ENCODE results near the gene LRP6. TPM values are rescaled to one million over a fixed set of nuclear protein-coding genes. Genes with fewer than 3 reads are reported as not detected.

LRP6 gene
- total and polyA plus RNA-seq, 2 of the 8 experiments (the other 6 are each of a cell fraction or from before 2014, with no cell fraction given), result 53.6 to 73.2 TPM

GRCh38 chr12:12178559-12178958 is 88.3 kb downstream of the LRP6 start (continued):
- TF ChIP-seq SAP30 (IDR thresholded peaks at IDR 0.05; ENCODE audit: insufficient read depth, insufficient replicate concordance, low read length), result no peak
- TF ChIP-seq SIRT6 (IDR thresholded peaks at IDR 0.05; ENCODE audit: low read length), result no peak
- no peak for TF ChIP-seq NRF1 (IDR thresholded peaks at IDR 0.05; ENCODE audit: low read depth, low read length)
- no peak for TF ChIP-seq RNF2 (IDR thresholded peaks at IDR 0.05; ENCODE audit: borderline replicate concordance, low read depth, low read length, missing control alignments, poor library complexity, severe bottlenecking)
- TF ChIP-seq PHF8 (conservative IDR thresholded peaks at IDR 0.05; ENCODE audit: low read depth, low read length), result no peak
- no peak for TF ChIP-seq CBX8 (IDR thresholded peaks at IDR 0.05; ENCODE audit: borderline replicate concordance, low read depth, low read length)
- no peak for TF ChIP-seq RXRA (IDR thresholded peaks at IDR 0.05; ENCODE audit: insufficient read depth, low read depth, low read length)
- no peak for TF ChIP-seq POLR2A (IDR thresholded peaks at IDR 0.05; ENCODE audit: control extremely low read depth in 1 of 2, low read depth in 2 of 2, low read length in 2 of 2)
- TF ChIP-seq EP300 (IDR thresholded peaks at IDR 0.05; ENCODE audit: borderline replicate concordance in 1 of 2, low read depth in 2 of 2, low read length in 2 of 2), result no peak
- TF ChIP-seq TEAD4 (IDR thresholded peaks at IDR 0.05; ENCODE audit: low read depth, low read length), result no peak
- TF ChIP-seq ZNF274 (IDR thresholded peaks at IDR 0.05; ENCODE audit: borderline replicate concordance, extremely low read depth, low read length), result no peak

Measured in H1 (cell line).